Breast epithelium (tissue), 4 donors: ENCODE measurements around the gene OGFR. TPM values are rescaled to one million over a fixed set of nuclear protein-coding genes. Genes with fewer than 3 reads are reported as not detected.

Source experiments
- DNase-seq, 2 donors: peaks; one replicate each; pipeline ENCODE4 v3.0.0-alpha.2; 2019; ENCODE audit warnings: low spot score in 2 of 2
- H3K27ac ChIP-seq, 2 donors: fragments of 200-600 bp; sonication (generic) in 1 of 2; one replicate each; pipeline ENCODE4 v1.5.1; 2016 to 2019; ENCODE audit warnings: mild to moderate bottlenecking in 1 of 2
- H3K27me3 ChIP-seq, 2 donors: fragments of 200-600 bp; sonication (generic) in 1 of 2; one replicate each; pipeline versions ENCODE4 v1.5.1 to v1.6.0; 2017 to 2019; ENCODE audit warnings: control low read depth in 1 of 2, mild to moderate bottlenecking in 1 of 2
- H3K36me3 ChIP-seq: fragments of 200-600 bp; one replicate; pipeline ENCODE4 v1.5.1; 2019
- H3K4me1 ChIP-seq, 2 donors: fragments of 200-600 bp; sonication (generic); one replicate each; pipeline ENCODE4 v1.5.1; 2016 to 2019; ENCODE audit warnings: control low read depth in 1 of 2
- H3K4me3 ChIP-seq, 3 donors: fragments of 200-600 bp; sonication (generic); 1 replicate in 2 of 3; 2 replicates in 1 of 3; pipeline ENCODE4 v1.5.1; 2016 to 2019; ENCODE audit warnings: mild to moderate bottlenecking in 3 of 3, moderate library complexity in 2 of 3
- H3K9me3 ChIP-seq, 2 donors: fragments of 200-600 bp; sonication (generic) in 1 of 2; one replicate each; pipeline ENCODE4 v1.5.1; 2016 to 2019; ENCODE audit warnings: control low read depth in 1 of 2
- CTCF ChIP-seq, 3 donors: fragments of 450-650 bp; IDR thresholded peaks; one replicate each; pipeline ENCODE4 v1.5.1; 2016 to 2017; ENCODE audit warnings: antibody characterized with exemption in 3 of 3, mild to moderate bottlenecking in 3 of 3, moderate library complexity in 3 of 3
- POLR2A ChIP-seq: fragments of 450-650 bp; IDR thresholded peaks from one replicate; pipeline ENCODE4 v1.6.1; 2016; ENCODE audit warnings: antibody characterized with exemption, mild to moderate bottlenecking, moderate library complexity
- POLR2AphosphoS5 ChIP-seq, 3 donors: sonication (generic); formaldehyde crosslinking; IDR thresholded peaks; one replicate each; pipeline ENCODE4 v1.6.1; 2017; ENCODE audit warnings: antibody characterized with exemption in 3 of 3
- intact Hi-C: fragments of 100-400 bp; cut with DNase I; formaldehyde crosslinking; loops from one replicate; pipeline ENCODE4 v1.15.1; 2023; ENCODE audit warnings: low total_unique reads
- total RNA-seq, 3 donors: library from RNA; depleted of rRNA; stranded (reverse); fragments of >200 nt; gene quantifications; one replicate each; pipeline ENCODE4 v1.1.0, GENCODE V29; 2016

OGFR gene
- total RNA-seq, 3 donors from 2014 or later = 38.5 to 45.3 (median 44.2) TPM

DNA sequence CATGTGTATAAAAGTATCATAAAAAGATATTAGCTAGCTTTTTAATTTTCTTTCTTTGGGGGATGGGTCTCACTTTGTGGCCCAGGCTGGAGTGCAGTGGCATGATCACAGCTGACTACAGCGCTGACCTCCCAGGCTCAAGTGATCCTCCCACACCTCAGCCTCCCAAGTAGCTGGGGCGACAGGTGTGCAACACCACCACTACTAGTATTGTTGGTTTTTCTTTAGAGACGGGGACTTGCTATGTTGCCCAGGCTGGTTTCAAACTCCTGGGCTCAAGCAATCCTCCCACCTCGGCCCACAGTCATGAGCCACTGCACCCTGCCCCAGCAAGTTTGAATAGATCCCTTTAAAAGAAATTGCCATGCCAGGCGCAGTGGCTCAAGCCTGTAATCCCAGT is 50.5 kb downstream of the OGFR start:
- Histone ChIP-seq H3K27me3 (no peaks in the 10 kb centered on the region), H3K27ac (no peak overlapping the region), H3K36me3 (no peaks in the 10 kb centered on the region), H3K9me3 (no peaks in the 10 kb centered on the region), H3K4me3 (no peak overlapping the region), H3K4me1 (no peaks in the 10 kb centered on the region)
- TF ChIP-seq POLR2A (no peak), POLR2AphosphoS5 (IDR thresholded peaks at IDR 0.05) (no peak), CTCF (IDR thresholded peaks at IDR 0.05) (no peak)
- DNase-seq = peak in 1 of 2 donors; percentile 41
- intact Hi-C loops = no loop called here

DNA sequence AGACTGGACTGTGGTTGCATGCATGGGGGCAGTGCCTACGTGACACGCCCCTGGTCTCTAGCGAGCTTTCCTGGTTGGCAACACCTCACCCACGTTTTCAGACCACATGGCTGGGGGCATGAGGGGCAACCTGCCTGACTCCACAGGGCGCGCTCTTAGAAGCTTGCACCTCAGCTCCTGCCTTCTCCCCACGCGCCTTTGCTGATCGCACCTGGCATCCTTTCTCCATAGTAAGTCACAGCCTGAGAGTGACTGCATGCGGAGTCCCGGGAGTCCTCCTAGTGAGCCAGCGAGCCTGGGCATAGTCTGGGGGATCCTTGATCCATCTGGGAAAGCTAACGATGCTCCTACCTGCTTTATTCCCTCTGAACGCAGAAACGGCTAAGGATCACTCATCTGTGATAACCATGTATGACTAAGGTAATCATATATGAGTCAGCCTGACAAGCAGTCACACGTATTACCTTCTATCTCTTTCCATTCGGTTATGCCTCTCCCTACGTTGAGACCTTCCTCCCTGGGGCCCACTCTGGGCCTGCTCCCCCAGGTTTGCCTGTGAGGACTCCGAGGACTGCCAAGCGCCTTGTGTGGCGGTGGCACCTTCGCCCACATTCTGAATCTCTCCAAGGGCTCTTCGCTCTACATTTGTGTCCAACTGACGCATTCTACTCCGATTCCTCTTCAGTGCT is 52.4 kb downstream of the OGFR start:
- intact Hi-C loops = no loop called here
- H3K36me3 ChIP-seq = no peaks in the 10 kb centered on the region

DNA sequence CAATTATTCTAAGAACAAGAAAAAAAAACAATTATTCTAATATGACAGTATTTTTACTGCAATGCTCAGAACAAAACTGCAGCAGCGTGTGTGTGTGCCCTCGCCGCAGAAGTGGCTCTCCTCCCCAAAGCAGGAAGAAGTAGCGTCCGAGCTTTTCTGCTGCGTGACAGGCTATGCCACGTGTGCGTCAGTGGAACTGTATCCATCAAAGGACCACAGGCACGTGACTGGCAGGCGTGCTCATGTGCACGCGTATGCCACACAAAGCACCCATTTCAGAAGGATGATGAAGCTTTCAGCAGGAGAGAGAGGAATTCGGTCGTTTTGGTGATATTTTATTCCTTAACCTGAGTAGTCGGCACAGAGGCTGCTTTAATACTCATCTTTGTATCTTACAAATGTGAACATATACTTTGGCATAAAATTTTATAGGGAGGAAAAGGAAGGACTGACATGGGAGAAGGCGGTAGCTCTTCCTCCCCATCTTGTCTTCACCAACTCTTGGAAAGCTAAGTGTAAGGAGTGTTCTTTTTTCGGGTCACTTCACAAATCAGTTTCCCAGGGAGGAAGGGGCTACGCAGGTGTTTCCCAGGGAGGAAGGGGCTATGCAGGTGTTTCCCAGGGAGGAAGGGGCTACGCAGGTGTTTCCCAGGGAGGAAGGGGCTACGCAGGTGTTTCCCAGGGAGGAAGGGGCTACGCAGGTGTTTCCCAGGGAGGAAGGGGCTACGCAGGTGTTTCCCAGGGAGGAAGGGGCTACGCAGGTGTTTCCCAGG is 53.6 kb downstream of the OGFR start:
- Histone ChIP-seq H3K9me3 (no peaks in the 10 kb centered on the region), H3K4me3 (no peak overlapping the region), H3K4me1 (no peaks in the 10 kb centered on the region), H3K27ac (no peak overlapping the region), H3K27me3 (no peaks in the 10 kb centered on the region), H3K36me3 (no peaks in the 10 kb centered on the region)
- no peak for TF ChIP-seq CTCF (IDR thresholded peaks at IDR 0.05)
- TF ChIP-seq POLR2A = no peak
- no peak for TF ChIP-seq POLR2AphosphoS5 (IDR thresholded peaks at IDR 0.05)
- no peak for DNase-seq
- intact Hi-C loops = loop anchor here (1.0 kb wide), 1 partner anchor 24 kb away; no protein-coding TSS in a partner anchor

More for the DNA sequence above, 52.4 kb downstream of the OGFR start:
- TF ChIP-seq POLR2A (no peak), POLR2AphosphoS5 (IDR thresholded peaks at IDR 0.05) (no peak), CTCF (IDR thresholded peaks at IDR 0.05) (no peak)
- DNase-seq = peak in 1 of 2 donors; percentile 39
- no peak overlapping the region for H3K27ac ChIP-seq
- no peaks in the 10 kb centered on the region for H3K27me3 ChIP-seq
- H3K9me3 ChIP-seq = no peaks in the 10 kb centered on the region
- H3K4me3 ChIP-seq = no peak overlapping the region
- no peaks in the 10 kb centered on the region for H3K4me1 ChIP-seq

DNA sequence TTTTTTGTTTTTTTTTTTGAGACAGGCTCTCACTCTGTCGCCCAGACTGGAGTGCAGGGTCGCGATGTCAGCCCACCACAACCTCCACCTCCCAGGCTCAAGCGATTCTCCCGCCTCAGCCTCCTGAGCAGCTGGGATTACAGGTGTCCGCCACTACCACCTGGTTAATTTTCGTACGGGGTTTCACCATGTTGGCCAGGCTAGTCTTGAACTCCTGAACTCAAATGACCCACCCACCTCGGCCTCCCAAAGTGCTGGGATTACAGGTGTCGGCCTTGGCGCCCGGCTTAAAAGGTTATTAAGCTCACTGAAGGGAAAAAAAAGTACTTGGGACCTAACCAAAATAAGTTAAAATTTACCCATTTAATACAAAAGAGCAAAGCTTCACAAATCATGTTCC is 55.1 kb downstream of the OGFR start:
- H3K36me3 ChIP-seq = no peaks in the 10 kb centered on the region
- intact Hi-C loops = no loop called here
- H3K27ac ChIP-seq = no peak overlapping the region
- TF ChIP-seq POLR2AphosphoS5 (IDR thresholded peaks at IDR 0.05) (no peak), POLR2A (no peak), CTCF (IDR thresholded peaks at IDR 0.05) (no peak)
- no peaks in the 10 kb centered on the region for H3K9me3 ChIP-seq
- no peak overlapping the region for H3K4me3 ChIP-seq
- no peaks in the 10 kb centered on the region for H3K4me1 ChIP-seq
- peak in 1 of 2 donors; percentile 3 for DNase-seq
- H3K27me3 ChIP-seq = no peaks in the 10 kb centered on the region

- H3K27me3 ChIP-seq = no peaks in the 10 kb centered on the region
- no peaks in the 10 kb centered on the region for H3K9me3 ChIP-seq
- no peaks in the 10 kb centered on the region for H3K4me1 ChIP-seq
- H3K4me3 ChIP-seq = peak overlapping the region; percentile 40 to 88 (median 55)
- H3K36me3 ChIP-seq = no peaks in the 10 kb centered on the region
- peak in 1 of 2 donors; percentile 50 for DNase-seq
- no peak for TF ChIP-seq POLR2AphosphoS5 (IDR thresholded peaks at IDR 0.05)
- TF ChIP-seq CTCF (IDR thresholded peaks at IDR 0.05) = no peak
- TF ChIP-seq POLR2A = no peak
- H3K27ac ChIP-seq = peak overlapping the region in 1 of 2 donors; percentile 82
- intact Hi-C loops = no loop called here
These were observed 55.8 kb downstream of the OGFR start for GRCh38 chr20:62860391-62860923.
